Left ventricle myocardium inferior (tissue), 1 donor: Measurements from ENCODE around the gene SPATA3. TPM values are rescaled to one million over a fixed set of nuclear protein-coding genes. Genes with fewer than 3 reads are reported as not detected.

Experiments
- DNase-seq: peaks from one replicate; pipeline ENCODE4 v3.0.0-alpha.2; 2020
- H3K27ac ChIP-seq: fragments of 200-600 bp; replicated peaks from 2 replicates; pipeline ENCODE4 v1.8.0; 2021
- H3K27me3 ChIP-seq: fragments of 200-600 bp; 2 replicates; pipeline ENCODE4 v1.8.0; 2021; ENCODE audit warnings: low read depth
- H3K36me3 ChIP-seq: fragments of 200-600 bp; 2 replicates; pipeline ENCODE4 v1.8.0; 2021
- H3K4me1 ChIP-seq: fragments of 200-600 bp; 2 replicates; pipeline ENCODE4 v1.8.0; 2021
- H3K4me3 ChIP-seq: fragments of 200-600 bp; 2 replicates; pipeline ENCODE4 v1.8.0; 2021; ENCODE audit warnings: mild to moderate bottlenecking, moderate library complexity
- H3K9me3 ChIP-seq: fragments of 200-600 bp; replicated peaks from 2 replicates; pipeline ENCODE4 v1.8.0; 2021
- CTCF ChIP-seq: fragments of 200-600 bp; IDR thresholded peaks from 2 replicates; pipeline ENCODE4 v1.8.0; 2021; ENCODE audit warnings: antibody characterized with exemption, mild to moderate bottlenecking, borderline replicate concordance
- intact Hi-C: fragments of 100-400 bp; cut with micrococcal nuclease; formaldehyde crosslinking; loops from one replicate; pipeline ENCODE4 v1.11.0; 2022
- total RNA-seq: library from RNA; stranded (reverse); fragmentation: NEBNext Ultra II Directional; extraction: Animal tissue kit (Norgen Biotek cat#: 25700); gene quantifications from one replicate; pipeline ENCODE4 v1.2.1, GENCODE V29; 2021
- donor health status: DM: no; HTN: yes; CAD: no; lungs with severe emphysema.

The SPATA3 gene
- total RNA-seq, 1 donor from 2014 or later: not detected

GRCh38 chr2:231049286-231050017, 53.5 kb downstream of the SPATA3 start:
- no peak for TF ChIP-seq CTCF
- intact Hi-C loops: no loop called here
- no peak for DNase-seq

GRCh38 chr2:231050018-231050901, 54.3 kb downstream of the SPATA3 start:
- H3K27ac ChIP-seq: no peak overlapping the region
- H3K36me3 ChIP-seq: no peaks in the 10 kb centered on the region
- no peak for DNase-seq
- intact Hi-C loops: no loop called here
- H3K9me3 ChIP-seq: no peaks in the 10 kb centered on the region
- no peak overlapping the region for H3K4me3 ChIP-seq
- H3K27me3 ChIP-seq: peaks cover 21% of the 10 kb centered on the region
- H3K4me1 ChIP-seq: peaks cover 13% of the 10 kb centered on the region
- TF ChIP-seq CTCF: no peak

More at GRCh38 chr2:231049286-231050017, 53.5 kb downstream of the SPATA3 start:
- no peaks in the 10 kb centered on the region for H3K36me3 ChIP-seq
- H3K27ac ChIP-seq: no peak overlapping the region
- peaks cover 13% of the 10 kb centered on the region for H3K4me1 ChIP-seq
- H3K9me3 ChIP-seq: no peaks in the 10 kb centered on the region
- H3K27me3 ChIP-seq: peaks cover 21% of the 10 kb centered on the region
- H3K4me3 ChIP-seq: no peak overlapping the region

- no peak overlapping the region for H3K27ac ChIP-seq
- no peak for TF ChIP-seq CTCF
- H3K9me3 ChIP-seq: no peaks in the 10 kb centered on the region
- no peaks in the 10 kb centered on the region for H3K36me3 ChIP-seq
- H3K4me3 ChIP-seq: no peak overlapping the region
- intact Hi-C loops: no loop called here
- DNase-seq: no peak
- H3K27me3 ChIP-seq: peaks cover 21% of the 10 kb centered on the region
- peaks cover 13% of the 10 kb centered on the region for H3K4me1 ChIP-seq
These were observed 55.2 kb downstream of the SPATA3 start for GRCh38 chr2:231051116-231051515.

- no peaks in the 10 kb centered on the region for H3K36me3 ChIP-seq
- peaks cover 25% of the 10 kb centered on the region for H3K4me1 ChIP-seq
- intact Hi-C loops: no loop called here
- H3K9me3 ChIP-seq: no peaks in the 10 kb centered on the region
- peaks cover 9% of the 10 kb centered on the region for H3K27me3 ChIP-seq
- H3K4me3 ChIP-seq: peak overlapping the region; percentile 85
- peak overlapping the region; percentile 77 for H3K27ac ChIP-seq
- peak; percentile 80 for DNase-seq
- TF ChIP-seq CTCF: peak; percentile 98
These were observed 56.9 kb downstream of the SPATA3 start for GRCh38 chr2:231052494-231053451.

- Histone ChIP-seq H3K27me3 (no peaks in the 10 kb centered on the region), H3K9me3 (no peaks in the 10 kb centered on the region), H3K36me3 (no peaks in the 10 kb centered on the region), H3K27ac (no peak overlapping the region), H3K4me3 (no peak overlapping the region), H3K4me1 (peaks cover 35% of the 10 kb centered on the region)
- DNase-seq: no peak
- intact Hi-C loops: no loop called here
- no peak for TF ChIP-seq CTCF
These were observed 57.9 kb downstream of the SPATA3 start for GRCh38 chr2:231053846-231054245.
